Hematopoietic multipotent progenitor cell treated with erythropoietin and hydrocortisone succinate and interleukin-3 and kit ligand, for 4 days (in vitro differentiated cells): ENCODE data around the gene IL33.

Source experiments
- DNase-seq: peaks from one replicate; pipeline ENCODE4 v3.0.0-alpha.2; 2015

The IL33 gene

DNA sequence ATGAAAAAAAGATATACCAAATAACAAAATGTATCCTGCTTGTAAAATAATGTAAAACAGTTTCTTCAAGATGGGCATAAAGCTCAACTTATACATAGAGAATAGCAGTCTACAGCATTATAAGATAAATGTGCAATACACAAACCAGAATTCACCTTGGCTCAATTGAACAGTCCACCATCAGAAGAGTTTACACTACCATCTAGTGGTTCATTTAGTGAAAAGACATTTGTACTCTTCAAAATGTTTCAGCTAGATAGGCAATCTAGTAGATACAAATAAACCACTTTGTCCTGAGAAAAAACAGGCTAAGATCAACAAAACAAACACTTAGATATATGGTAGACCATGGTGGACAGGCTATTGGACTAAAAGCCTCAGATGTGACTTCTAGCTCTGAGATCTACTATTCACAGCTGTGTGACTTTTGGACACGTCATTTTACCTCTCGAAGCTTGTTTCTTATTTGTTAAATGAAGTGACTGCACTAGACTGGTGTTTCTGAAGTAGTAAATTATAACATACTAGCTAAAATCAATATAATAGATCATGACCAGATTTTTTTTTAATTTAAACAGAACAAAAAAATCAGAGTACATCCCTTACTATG, 90.5 kb downstream of the IL33 start:
- DNase-seq = peak; percentile 69
